ENCODE data around the gene MYBL2. TPM values are rescaled to one million over a fixed set of nuclear protein-coding genes. Genes with fewer than 3 reads are reported as not detected.

The MYBL2 gene
- total and polyA plus RNA-seq, 12 donors: 0.17 to 6.0 (median 1.0) TPM; not detected in 1

GRCh38 chr20:43762911-43763310 lies 96.0 kb downstream of the MYBL2 start:
- H3K4me1 ChIP-seq (replicated peaks in 1 of 2): no peaks in the 10 kb centered on the region
- WGBS, 4 donors: 78 to 91% (median 81%) methylated on average over 6 to 7 of the region's 7 CpGs
- H3K27ac ChIP-seq: no peak overlapping the region

GRCh38 chr20:43765916-43766315 lies 99.0 kb downstream of the MYBL2 start:
- Histone ChIP-seq H3K9me3 (replicated peaks in 1 of 3) (no peaks in the 10 kb centered on the region), H3K27ac (no peak overlapping the region)
- intact Hi-C loops (cut with DNase I): no loop called here

More at GRCh38 chr20:43762911-43763310, 96.0 kb downstream of the MYBL2 start:
- H3K4me3 ChIP-seq: no peak overlapping the region
- TF ChIP-seq POLR2A (IDR thresholded peaks at IDR 0.05) (no peak), CTCF (IDR thresholded peaks at IDR 0.05) (no peak)
- H3K9me3 ChIP-seq (replicated peaks in 1 of 3): no peaks in the 10 kb centered on the region
- intact Hi-C loops (cut with DNase I): loop anchor here in 1 of 2 donors (5.0 kb wide), 1 partner anchor 69 kb away; no protein-coding TSS in a partner anchor
- DNase-seq: no peak
- H3K36me3 ChIP-seq (replicated peaks in 1 of 2): no peaks in the 10 kb centered on the region
- no peaks in the 10 kb centered on the region for H3K27me3 ChIP-seq

More at GRCh38 chr20:43765916-43766315, 99.0 kb downstream of the MYBL2 start:
- DNase-seq: no peak
- peaks cover 3% of the 10 kb centered on the region for H3K27me3 ChIP-seq
- H3K4me3 ChIP-seq: no peak overlapping the region
- no peaks in the 10 kb centered on the region for H3K4me1 ChIP-seq (replicated peaks in 1 of 2)
- TF ChIP-seq POLR2A (IDR thresholded peaks at IDR 0.05) (no peak), CTCF (IDR thresholded peaks at IDR 0.05) (no peak)
- WGBS, 4 donors: 45 to 65% (median 48%) methylated on average over 7 of the region's 7 CpGs
- no peaks in the 10 kb centered on the region for H3K36me3 ChIP-seq (replicated peaks in 1 of 2)

Other genes starting within 250 kb of the MYBL2 start
- 100 to 1,000 TPM in 5 of 9 donors, 10 to 100 TPM in 4; 42.7 to 188 (median 121) TPM for gene SRSF6, start 209.2 kb upstream of the MYBL2 start, total RNA-seq
- 100 to 1,000 TPM; 165 to 185 (median 181) TPM for gene SRSF6, start 209.2 kb upstream of the MYBL2 start, polyA plus RNA-seq
- gene L3MBTL1, start 159.4 kb upstream of the MYBL2 start, total RNA-seq: 10 to 100 TPM in 7 of 9 donors, 1 to 10 TPM in 2; 5.2 to 21.9 (median 15.0) TPM
- gene L3MBTL1, start 159.4 kb upstream of the MYBL2 start, polyA plus RNA-seq: 10 to 100 TPM in 2 of 3 donors, 1 to 10 TPM in 1; 3.3 to 24.4 (median 10.9) TPM
- gene SGK2, start 108.1 kb upstream of the MYBL2 start, total RNA-seq: 1 to 10 TPM in 4 of 9 donors, under 1 TPM in 3, not detected in 2; 0.41 to 4.6 (median 1.3) TPM
- 1 to 10 TPM in 2 of 3 donors, under 1 TPM in 1; 0.38 to 4.9 (median 3.1) TPM for gene SGK2, start 108.1 kb upstream of the MYBL2 start, polyA plus RNA-seq
- gene IFT52, start 76.2 kb upstream of the MYBL2 start, total RNA-seq: 10 to 100 TPM; 12.5 to 52.6 (median 23.6) TPM
- gene IFT52, start 76.2 kb upstream of the MYBL2 start, polyA plus RNA-seq: 10 to 100 TPM; 17.7 to 29.8 (median 17.8) TPM
- not detected for gene GTSF1L, start 59.9 kb downstream of the MYBL2 start, total RNA-seq
- not detected for gene GTSF1L, start 59.9 kb downstream of the MYBL2 start, polyA plus RNA-seq
- gene TOX2, start 247.7 kb downstream of the MYBL2 start, total RNA-seq: 1 to 10 TPM in 7 of 9 donors, under 1 TPM in 2; 0.33 to 7.6 (median 2.3) TPM
- gene TOX2, start 247.7 kb downstream of the MYBL2 start, polyA plus RNA-seq: 1 to 10 TPM; 2.6 to 6.7 (median 3.3) TPM

Data from adrenal gland (tissue), 12 donors.